Activated CD4-positive, alpha-beta T cell treated with anti-CD3 and anti-CD28 coated beads, Interleukin-10, Interleukin-2, amounts not matched to agents 100 ng/mL and 50 ng/mL, durations not matched to agents 16 hours and 8 hours (primary cell): Measurements from ENCODE around the gene PPFIA1.
"Not testable (repeated sequence)": the region's sequence is repeated elsewhere in the genome, so short reads cannot be mapped to it uniquely, and the experiment has no call there.

ENCODE experiments used
- DNase-seq: peaks from one replicate; pipeline ENCODE4 v3.0.0-alpha.2; 2020

The PPFIA1 gene

DNA sequence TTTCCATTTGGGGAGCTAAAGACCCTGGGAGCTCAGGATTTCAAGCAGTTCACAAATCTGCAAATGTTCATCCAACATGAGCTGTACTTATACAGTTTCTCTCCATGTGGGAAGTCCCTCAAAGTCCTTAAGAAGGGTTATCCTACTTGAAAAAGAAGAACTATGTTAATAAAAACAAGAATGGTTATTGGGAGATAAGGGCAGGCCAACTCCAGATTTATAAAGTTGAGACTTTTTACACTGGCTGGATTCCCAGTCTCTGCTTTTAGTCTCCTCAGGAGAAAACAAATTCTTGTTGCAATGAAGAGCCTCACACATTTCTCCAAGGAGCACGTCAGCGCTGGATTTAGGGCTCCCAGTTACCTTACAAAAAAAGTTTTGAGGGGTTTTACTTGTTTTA is 93.7 kb downstream of the PPFIA1 start:
- no peak for DNase-seq

DNA sequence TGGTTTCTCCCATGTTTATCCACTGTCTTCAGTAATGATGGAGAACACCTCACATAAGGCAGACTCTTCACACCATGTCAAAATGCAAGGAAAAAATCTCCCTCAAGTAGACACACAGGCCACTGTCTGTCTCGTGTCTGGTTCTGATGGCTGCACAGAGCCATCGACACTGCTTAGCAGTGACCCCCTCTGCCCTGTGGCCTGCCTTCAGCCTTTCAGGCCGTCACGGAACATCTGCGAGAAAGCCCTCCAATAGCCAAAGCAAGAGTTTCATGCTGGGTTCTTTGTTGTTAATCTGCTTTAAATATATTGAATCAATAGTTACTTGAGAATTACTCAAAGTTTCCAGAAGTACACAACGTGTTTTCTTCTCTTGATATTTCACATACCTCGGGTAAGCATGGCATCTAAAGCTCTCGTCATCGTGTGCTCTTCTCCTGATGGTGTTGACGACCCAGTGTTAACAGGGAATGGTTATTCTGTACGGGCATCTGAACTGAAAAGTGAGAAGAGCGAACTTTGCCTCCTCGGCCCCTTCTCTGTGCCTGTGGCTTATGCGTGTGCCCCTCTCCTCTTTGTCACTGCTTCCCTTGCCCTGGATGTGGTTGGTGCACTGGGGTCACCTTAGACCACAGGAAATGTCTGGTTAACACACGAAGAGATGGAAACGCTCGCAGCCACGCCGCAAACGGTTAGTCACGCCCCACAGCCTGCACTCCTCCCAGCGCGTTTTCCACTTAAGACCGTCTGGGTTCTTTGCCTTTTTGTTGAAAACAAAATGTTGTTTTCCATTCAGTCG is 94.5 kb downstream of the PPFIA1 start:
- DNase-seq: peak; percentile 86

DNA sequence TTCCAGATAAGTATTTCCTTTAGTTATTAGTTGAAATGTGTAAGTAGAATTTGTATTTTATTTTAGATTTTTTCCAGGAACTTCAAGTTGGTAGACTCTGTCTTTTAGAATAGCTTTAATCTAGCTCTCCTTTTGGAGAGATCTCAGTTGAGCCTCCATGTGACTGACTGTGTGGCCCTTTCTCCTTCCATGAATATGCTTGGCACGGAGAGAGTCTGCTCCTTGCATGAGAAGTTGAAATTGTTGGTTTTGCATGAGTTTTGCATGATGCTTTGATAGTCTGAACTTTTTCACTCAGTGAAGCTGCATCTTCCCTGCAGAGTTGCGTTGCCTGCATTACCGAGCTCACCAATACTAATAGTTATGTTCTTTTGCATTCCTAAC is 95.0 kb downstream of the PPFIA1 start:
- DNase-seq: no peak

DNA sequence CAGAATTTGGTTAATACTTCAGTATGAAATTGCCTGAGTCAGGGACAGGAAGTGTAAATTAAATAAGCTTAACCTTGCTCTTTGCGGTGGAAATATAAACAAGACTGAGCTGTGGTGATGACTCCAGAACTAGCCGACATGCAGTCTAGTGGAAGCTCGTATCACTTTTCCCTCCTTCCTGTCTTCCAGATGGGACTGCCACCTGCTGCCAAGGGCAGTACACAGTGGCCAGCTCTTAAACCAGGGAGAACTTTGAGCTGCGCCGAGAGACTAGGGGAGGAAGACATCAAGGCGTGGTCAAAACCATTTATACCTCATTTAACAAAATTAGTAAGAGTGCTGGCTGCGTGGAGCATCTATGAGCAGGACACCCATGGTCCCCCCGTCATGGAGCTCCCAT is 96.6 kb downstream of the PPFIA1 start:
- DNase-seq: no peak

DNA sequence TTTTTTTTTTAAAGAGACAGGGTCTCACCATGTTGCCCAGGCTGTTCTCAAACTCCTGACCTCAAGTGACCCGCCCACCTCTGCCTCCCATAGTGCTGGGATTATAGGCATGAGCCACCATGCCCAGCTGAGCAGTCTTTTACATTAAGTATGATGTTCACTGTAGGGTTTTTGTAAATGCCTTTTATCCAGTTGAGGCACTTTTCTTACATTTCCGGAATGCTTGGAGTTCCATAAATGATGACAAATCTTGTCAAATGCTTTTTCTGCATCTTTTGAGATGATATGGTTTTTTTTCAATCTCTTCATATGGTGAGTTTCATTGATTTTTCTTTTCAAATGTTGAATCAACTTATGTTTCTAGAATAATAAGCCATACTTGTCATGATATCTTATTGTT is 98.5 kb downstream of the PPFIA1 start:
- no peak for DNase-seq

DNA sequence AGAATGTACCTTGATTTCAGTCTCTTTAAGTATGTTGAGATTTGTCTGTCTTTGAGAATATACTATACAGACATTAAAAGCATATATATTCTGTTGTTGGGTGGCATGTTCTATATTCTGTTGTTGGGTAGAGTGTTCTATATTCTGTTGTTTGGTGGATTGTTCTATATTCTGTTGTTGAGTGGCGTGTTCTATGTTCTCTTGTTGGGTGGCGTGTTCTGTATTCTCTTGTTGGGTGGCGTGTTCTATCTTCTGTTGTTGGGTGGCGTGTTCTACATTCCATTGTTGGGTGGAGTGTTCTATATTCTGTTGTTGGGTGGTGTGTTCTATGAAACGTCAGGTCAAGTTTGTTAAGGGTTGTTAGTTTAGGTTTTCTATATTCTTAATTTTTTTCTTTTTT is 100.8 kb downstream of the PPFIA1 start:
- DNase-seq: no peak

DNA sequence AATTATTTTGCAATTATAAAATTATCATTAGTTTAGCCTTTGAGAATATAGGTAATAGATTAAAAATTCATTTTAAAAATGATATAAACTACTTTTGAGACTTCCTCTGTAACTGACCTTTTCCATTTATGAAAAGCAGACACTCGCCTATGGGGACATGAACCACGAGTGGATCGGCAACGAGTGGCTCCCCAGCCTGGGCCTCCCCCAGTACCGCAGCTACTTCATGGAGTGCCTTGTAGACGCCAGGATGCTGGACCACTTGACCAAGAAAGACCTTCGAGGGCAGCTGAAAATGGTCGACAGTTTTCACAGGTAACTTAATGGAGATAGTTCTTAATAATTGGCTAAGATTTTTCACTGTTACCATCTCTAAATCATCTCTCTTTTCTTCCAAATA is 101.6 kb downstream of the PPFIA1 start:
- no peak for DNase-seq

DNA sequence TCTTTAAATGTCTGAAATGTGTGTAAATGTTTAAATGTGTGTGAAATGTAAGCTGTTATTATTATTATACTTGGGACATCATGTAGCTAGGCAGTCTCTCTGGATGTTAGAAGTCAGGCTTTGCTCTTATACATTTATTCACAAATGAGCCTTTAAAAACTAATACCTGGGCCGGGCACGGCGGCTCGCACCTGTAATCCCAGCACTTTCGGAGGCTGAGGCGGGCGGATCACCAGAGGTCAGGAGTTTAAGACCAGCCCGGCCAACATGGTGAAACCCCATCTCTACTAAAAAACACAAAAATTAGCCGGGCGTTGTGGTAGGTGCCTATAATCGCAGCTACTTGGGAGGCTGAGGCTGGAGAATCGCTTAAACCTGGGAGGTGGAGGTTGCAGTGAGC is 106.1 kb downstream of the PPFIA1 start:
- DNase-seq: no peak

DNA sequence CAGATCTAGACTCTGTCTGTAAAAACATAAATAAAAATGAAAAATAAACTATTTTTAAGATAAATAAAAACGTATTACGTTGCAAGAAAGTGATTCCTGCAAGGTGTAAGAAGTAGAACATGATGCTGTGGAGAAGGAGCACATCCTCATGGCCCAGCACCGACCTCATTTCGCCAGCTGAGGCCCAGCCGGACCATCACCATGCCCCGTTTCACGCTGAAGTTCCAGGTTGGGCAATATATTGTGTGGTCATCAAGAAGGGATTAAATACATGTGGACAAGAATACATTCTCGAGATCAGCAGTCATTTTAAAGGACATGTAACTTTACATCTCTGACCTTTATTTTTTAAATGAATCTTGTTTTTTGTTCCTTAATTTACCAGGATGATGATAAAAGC is 107.2 kb downstream of the PPFIA1 start:
- DNase-seq: no peak

DNA sequence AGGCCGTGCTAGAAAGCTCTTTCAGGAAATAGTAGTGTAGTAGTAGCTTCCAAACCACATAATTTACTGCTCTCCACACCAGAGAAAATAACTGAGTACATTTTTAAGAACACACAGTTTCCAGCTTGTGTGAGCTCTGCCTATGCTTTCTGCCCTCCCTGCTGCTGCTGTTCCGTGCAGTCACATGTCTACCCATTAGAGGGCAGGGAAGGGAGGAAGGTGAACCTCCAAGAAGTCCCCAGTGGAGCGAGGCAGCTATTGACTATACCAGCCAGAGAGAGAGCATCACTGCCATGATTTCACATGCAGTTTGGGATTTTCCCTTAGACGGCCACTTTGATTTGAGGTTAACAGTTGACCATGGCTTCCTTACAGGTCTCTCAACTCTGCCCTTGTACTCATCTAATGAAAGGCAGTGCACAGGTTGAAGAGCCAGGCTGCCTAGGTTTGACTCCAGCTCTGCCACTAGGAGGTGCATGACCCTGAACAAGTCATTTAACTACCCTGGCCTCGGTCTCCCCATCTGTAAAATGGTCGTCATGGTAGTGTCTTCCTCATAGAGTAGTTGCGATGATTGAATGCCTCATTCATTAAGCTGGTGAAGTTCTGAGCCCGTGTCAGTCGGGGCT is 108.1 kb downstream of the PPFIA1 start:
- no peak for DNase-seq

DNA sequence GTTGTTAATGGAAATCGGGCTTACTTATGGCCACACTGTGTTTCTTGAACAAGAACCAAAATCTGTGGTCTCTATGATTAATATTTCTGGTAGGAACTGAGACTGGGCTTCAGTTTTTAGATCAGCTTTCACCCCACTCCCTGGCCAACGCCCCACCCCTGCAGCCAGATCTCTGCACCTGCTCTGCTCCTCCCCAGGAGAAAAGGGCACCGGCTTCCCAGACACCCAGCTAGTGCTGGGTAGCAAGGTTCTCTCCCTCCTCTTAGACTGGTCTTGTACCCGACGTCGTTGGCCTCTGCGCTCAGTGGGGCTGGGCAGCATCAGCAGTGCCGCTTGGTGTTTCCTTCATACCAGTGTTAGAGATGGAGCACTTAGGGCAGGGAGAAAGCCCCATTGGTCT is 110.9 kb downstream of the PPFIA1 start:
- DNase-seq: no peak

DNA sequence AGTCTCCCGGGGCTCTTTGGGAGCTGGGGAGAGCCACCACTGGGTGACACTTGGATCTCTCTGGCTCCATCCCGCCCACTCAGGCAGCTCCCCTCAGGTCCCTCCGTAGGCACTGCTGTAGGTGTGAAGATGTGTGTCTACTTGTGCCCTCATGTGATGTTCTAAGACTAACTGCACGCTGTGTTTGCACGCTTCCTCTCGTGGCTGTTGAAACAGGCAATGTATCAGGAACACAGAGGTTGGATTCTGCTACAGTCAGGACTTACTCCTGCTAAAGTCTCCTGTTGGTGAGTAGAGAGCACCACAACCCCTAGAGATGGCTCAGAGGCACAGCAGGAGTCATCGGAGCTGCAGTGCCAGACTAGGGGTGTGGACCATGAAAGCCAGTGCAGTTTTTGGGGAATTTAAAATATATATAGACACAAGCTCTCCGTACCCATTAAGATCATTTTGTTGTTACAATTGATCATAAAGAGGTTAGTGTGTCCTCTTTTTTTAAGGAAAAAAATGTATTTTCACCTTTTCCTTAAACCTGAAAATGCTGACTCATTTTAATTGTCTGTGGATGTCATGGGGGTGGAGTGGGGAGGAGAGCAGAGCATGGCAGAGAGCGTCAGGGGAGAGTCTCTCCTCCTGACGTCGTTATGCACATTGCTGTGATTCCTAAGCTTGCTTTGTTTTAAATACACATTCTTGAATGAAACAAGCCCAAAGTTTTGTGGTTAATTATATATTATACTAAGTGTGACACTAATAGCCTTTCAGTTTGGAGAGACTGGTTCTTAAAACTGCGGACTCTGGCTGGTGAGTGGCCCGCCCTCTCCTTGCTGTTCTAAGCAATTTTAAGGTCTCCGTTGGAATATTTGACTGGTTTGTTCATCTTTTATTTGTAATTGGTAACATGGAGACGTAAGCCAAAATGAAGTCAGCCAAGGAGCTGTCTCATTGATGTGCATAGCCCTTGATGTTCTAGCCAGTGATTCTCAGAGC is 111.7 kb downstream of the PPFIA1 start:
- DNase-seq: no peak

DNA sequence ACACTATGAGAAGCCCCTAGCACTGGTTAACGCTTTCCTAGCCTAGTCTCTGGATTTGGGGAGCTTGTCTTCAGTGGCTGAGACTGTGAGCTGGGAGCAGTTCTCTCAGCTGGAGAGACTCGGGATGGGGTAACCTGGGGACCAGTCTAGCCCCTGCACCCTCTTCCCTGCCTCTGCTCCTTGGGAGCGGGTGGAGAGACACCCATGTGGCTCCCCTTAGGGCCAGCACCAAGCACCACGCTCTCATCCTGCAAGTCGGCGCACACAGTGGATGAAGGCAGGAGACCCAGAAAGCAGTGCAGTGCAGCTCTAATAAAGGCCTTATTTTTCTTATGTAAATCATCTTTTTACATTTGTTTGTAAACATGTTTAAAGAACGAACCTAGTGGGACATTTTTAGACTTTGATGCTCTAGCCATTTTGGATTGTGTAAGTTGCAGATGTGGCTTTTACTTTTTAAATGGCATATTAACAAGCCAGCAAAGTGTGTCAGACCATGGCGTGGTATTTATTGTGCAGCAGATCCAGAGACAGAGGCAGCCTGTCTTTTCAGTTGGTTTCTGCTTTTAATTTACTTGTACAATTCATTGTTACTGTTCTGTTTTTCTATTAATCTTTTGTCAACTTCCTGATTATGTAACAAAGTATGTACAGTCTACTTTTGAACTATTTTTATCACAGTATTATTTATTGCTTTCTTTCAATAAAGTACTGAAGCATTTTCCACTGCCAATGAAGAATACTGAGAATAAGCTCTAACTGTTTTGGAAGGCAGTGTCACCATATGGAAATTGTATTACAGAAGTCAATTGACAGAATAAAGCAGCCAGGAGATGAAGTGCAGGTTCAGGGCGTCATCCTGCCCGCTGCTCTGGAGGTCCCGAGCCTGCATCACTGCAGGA is 113.4 kb downstream of the PPFIA1 start:
- no peak for DNase-seq

DNA sequence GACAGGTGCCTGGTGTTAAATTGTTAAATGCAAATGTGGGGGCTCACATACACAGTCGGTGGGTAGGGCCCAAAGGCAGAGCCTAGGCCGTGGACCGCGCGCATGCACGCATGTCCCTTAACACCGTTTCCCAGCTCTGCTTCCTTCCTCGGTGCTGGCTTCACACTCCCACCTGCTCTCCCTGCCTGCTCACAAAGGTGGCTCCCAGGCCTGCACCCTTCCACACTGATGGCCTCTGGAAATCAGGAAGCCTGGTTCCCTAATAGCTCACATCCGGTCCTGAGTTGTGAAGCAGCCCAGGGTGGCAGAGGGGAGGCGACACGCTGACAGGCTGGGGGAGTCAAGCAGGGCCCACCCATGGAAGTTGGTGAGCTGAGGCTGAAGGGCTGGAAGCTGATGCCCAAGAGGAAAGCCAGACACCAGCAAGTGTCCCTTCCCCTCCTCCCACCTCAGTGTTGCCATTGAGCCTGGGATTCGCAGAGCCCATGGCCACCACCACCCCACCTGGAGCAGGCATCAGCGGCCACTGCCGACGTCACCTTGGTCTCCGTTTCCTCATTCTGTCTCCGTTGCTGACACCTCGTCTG is 114.2 kb downstream of the PPFIA1 start:
- DNase-seq: no peak

DNA sequence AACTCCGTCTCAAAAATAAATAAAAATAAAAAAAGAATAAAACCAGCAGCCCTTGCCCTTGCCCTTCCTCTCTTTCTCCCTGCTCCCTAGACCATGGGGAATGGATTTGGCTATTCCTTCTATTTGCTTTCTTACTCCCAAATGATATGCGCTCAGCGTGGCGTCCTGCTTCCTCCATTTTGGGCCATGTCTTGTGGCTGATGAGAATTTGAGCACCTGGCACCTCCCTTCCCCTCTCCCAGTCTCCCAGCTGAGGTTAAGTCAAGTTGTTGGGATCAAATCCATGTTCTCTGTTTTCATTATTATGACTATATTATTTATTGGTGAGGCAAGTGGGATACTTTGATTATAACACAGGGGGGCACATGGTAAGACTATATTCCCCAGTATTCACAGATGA is 117.1 kb downstream of the PPFIA1 start:
- DNase-seq: no peak

DNA sequence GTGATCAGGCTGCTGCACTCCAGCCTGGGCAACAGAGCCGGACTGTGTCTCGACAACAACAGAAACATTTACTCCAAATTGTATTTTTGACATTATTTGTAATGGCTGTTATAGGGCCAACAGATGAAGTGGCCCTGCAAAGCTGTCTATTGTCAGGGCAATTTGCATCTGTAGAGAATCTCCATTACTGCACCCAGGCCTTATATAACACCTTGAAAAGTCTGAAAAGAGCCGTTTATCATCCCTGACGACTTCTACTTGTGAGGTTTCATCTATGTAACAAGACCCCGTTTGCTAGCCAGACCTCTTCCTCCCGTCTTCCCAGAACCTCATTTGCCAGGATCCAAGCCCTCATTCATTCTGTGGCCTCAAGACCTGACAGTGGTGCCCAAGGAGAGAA is 118.7 kb downstream of the PPFIA1 start:
- no peak for DNase-seq

DNA sequence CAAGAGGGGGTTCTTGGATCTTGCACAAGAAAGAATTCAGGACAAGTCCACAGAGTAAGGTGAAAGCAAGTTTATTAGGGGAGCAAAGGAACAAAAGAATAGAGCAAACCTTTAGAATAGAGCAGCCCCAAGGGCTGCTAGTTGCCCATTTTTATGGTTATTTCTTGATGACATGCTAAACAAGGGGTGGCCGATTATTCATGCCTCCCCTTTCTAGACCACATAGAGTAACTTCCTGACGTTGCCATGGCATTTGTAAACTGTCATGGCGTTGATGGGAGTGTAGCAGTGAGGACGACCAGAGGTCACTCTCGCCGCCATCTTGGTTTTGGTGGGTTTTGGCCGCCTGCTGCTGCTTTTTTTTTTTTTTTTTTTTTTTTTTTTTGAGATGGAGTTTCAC is 120.4 kb downstream of the PPFIA1 start:
- not testable (repeated sequence) for DNase-seq

DNA sequence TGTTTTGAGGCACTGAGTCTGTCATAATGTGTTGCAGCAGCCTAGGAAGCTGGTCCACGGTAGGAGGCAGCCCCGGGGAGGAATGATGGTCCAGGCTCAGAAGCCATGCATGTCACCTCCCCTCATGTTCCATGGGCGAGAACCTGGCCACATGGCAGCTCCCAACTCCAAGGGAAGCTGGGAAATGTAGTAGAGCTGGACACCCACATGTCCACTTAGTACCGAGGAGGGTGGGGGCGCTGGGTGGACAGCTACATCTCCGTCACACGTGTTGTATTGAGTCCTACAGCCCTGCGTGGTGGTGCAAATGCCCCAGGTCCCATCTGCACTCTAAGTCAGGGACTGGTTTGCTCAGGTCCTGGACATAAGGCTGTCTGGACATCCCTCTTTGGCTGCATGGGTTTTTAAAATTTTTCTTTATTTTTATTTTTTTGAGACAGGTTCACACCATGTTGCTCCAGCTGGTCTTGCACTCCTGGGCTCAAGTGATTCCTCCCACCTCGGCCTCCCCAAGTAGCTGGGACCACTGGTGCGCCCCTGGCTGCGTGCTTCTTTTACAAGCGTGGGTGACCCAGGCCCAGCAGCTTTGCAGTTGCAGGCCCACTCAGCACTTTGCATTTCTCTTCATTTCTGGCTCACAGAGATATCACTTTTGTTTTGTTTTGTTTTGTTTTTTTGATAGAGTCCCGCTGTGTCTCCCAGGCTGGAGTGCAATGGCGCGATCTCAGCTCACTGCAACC is 123.9 kb downstream of the PPFIA1 start:
- no peak for DNase-seq

DNA sequence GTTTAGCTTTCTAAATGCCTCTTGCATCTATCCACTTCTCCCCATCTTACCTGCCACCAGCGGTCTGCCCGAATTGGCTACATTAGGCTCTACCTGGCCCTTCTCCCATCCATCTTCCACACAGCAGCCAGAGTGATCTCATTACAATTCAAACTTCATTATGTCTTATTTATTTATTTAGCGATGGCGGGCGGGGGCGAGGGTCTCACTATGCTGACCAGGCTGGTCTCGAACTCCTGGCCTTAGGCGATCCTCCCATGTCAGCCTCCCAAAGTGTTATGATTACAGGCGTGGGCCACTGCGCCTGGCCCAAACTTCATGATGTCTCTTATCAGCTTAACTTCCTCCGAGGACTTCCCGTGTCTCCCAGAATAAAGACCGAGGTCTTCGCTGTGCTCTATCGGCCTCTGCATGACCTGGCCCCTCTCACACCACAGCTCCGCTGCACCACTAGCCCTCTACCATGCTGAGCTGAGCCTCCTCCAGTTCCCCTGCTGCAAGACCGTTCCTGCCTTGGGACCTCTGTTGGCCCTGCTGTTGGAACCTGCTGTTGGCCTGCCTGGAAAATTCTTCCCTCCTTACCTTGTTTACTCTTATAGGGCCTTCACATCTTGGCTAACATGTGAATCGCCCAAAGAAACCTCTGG is 127.0 kb downstream of the PPFIA1 start:
- DNase-seq: no peak

DNA sequence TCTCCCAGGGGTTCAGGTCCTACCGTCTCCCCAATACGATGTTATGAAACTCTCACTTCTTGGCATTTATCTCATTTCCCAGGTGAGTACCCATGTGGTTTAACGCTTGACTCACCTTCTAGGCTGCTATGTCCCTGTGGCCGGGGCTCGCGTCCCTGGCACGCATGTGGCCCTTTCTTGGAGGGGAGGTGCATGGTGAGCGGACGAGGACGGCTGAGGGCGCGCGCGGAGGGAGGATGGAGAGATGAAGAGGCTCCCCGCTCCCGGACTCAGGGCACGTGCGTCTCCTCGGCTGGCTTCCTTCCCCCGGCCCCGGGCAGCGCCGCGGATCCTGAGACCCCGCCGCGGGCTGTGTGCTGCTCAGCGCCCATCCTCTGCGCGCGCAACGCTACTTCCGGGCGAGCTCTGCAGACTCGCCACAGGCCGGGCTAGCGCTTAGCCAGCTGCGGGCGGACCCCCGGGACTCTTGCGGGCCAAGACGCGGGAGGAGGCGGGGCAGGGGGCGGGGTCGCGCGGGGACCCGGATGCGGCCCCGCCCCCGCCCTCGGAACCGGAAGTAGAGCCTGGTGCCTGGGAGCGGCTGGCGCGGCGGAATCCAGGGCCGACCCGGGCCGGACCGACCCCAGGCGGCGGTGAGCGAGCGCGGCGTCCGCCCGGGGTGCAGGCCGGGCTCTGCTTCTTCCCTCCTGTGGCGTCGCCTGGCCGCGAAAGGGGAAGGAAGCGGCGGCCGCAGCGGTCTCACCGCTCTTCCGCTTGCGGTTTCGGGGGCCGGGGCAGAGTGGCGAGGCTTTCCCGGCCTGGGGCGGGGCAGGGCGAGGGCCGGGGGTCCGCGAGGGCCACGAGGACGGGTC is 127.7 kb downstream of the PPFIA1 start, which contains the start of gene CTTN:
Gene CTTN (plus strand): TSS at position 547 of the 851 bp plus-strand sequence. CDS start 8,769 bp downstream, outside the sequence.
- peak; percentile 75 for DNase-seq
